ENCODE measurements around the gene SPDEF.

- TF ChIP-seq CTCF (conservative IDR thresholded peaks at IDR 0.05; ENCODE audit: low read length) (no peak), EZH2phosphoT487 (IDR thresholded peaks at IDR 0.05; ENCODE audit: borderline replicate concordance, low read depth, low read length) (no peak)
Measured at GRCh38 chr6:34570066-34570833, 14.1 kb upstream of the SPDEF start.
